ENCODE data around the gene DDX39B. TPM values are rescaled to one million over a fixed set of nuclear protein-coding genes. Genes with fewer than 3 reads are reported as not detected.
A peak's percentile ranks its signal among the peaks of the same experiment; 100 is the strongest.

DDX39B gene
- total and polyA plus RNA-seq, 9 of the 15 experiments (the other 6 are each of a cell fraction or from before 2014, with no cell fraction given) = 479 to 869 (median 592) TPM

DNA sequence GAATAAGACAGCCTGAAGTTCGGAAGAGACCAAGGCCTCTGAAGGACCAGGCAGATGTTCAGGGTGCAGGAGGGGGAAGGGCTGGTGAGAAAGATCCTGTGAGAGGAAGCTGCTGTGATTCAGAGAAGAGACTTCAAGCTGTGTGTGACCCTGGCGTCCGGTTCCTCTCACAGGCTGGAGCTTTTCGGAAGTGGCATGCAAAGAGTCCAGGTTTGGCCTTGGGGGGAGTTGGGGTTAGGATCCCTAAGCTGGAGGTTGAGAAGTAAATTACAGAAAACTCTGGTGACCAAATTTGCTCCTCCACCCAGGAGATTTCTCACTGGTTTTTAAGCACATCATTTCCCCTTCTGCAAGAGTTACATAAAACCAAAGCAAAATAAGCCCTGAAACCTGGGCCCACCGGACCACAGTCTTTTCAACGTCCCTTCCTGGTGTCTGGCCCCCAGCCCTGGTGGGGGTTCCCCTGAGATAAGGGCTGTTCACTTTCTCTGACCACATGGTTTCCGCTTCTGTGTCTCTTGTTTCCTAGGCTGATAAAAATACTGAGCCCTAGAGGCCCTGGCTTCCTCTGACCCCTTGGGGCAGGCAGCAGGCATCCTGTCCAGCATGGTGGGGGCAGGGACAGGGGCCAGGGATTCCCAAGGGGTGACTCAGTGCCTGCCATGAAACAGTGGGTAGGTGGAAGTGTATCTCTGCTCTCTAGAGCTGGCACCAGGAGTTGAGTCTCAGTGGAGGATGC lies 18.3 kb upstream of the DDX39B start (continued):
- TF ChIP-seq GABPA (tag; conservative IDR thresholded peaks at IDR 0.05; ENCODE audit: low read depth) (peak; percentile 81), SMAD3 (CRISPR knock-in tag; conservative IDR thresholded peaks at IDR 0.05) (peak; percentile 44; the same call in 1 of the 2 replicates), ZNF253 (CRISPR knock-in tag; conservative IDR thresholded peaks at IDR 0.05) (no peak), CSDE1 (IDR thresholded peaks at IDR 0.05) (no peak), BHLHE40 (IDR thresholded peaks at IDR 0.05; ENCODE audit: low read length) (peak; percentile 75), MYNN (IDR thresholded peaks at IDR 0.05) (0 out of 2 replicates have a peak, but pooled peaks have one; percentile 66), MYNN (CRISPR knock-in tag; IDR thresholded peaks at IDR 0.05) (no peak), SMAD1 (IDR thresholded peaks at IDR 0.05; ENCODE audit: low read depth, low read length, partially characterized antibody) (peak; percentile 30), CREBBP (IDR thresholded peaks at IDR 0.05; ENCODE audit: low read depth, low read length) (no peak), ZNF431 (CRISPR knock-in tag; IDR thresholded peaks at IDR 0.05) (0 out of 2 replicates have a peak, but pooled peaks have one; percentile 26), MCM3 (IDR thresholded peaks at IDR 0.05) (no peak), POLR2AphosphoS5 (IDR thresholded peaks at IDR 0.05; ENCODE audit: control insufficient read depth, insufficient read depth, low read depth, low read length) (peak; percentile 51), IFI16 (CRISPR knock-in tag; IDR thresholded peaks at IDR 0.05) (no peak), ZNF274 (IDR thresholded peaks at IDR 0.05; ENCODE audit: borderline replicate concordance, low read depth, low read length) (no peak), RERE (CRISPR knock-in tag; IDR thresholded peaks at IDR 0.05; ENCODE audit: borderline replicate concordance) (0 out of 2 replicates have a peak, but pooled peaks have one; percentile 2), NCOR1 (IDR thresholded peaks at IDR 0.05) (peak; percentile 82), HDAC2 (IDR thresholded peaks at IDR 0.05) (0 out of 2 replicates have a peak, but pooled peaks have one; percentile 14), CBX3 (IDR thresholded peaks at IDR 0.05; ENCODE audit: borderline replicate concordance in 1 of 2, low read length in 2 of 2) (no peak; a peak in 1 of 3 replicates)
- TF ChIP-seq, protein P1, sequence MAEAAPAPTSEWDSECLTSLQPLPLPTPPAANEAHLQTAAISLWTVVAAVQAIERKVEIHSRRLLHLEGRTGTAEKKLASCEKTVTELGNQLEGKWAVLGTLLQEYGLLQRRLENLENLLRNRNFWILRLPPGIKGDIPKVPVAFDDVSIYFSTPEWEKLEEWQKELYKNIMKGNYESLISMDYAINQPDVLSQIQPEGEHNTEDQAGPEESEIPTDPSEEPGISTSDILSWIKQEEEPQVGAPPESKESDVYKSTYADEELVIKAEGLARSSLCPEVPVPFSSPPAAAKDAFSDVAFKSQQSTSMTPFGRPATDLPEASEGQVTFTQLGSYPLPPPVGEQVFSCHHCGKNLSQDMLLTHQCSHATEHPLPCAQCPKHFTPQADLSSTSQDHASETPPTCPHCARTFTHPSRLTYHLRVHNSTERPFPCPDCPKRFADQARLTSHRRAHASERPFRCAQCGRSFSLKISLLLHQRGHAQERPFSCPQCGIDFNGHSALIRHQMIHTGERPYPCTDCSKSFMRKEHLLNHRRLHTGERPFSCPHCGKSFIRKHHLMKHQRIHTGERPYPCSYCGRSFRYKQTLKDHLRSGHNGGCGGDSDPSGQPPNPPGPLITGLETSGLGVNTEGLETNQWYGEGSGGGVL (CRISPR knock-in tag; IDR thresholded peaks at IDR 0.05) = no peak
- TF ChIP-seq, protein P2, sequence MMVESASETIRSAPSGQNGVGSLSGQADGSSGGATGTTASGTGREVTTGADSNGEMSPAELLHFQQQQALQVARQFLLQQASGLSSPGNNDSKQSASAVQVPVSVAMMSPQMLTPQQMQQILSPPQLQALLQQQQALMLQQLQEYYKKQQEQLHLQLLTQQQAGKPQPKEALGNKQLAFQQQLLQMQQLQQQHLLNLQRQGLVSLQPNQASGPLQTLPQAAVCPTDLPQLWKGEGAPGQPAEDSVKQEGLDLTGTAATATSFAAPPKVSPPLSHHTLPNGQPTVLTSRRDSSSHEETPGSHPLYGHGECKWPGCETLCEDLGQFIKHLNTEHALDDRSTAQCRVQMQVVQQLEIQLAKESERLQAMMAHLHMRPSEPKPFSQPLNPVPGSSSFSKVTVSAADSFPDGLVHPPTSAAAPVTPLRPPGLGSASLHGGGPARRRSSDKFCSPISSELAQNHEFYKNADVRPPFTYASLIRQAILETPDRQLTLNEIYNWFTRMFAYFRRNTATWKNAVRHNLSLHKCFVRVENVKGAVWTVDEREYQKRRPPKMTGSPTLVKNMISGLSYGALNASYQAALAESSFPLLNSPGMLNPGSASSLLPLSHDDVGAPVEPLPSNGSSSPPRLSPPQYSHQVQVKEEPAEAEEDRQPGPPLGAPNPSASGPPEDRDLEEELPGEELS (CRISPR knock-in tag; IDR thresholded peaks at IDR 0.05; ENCODE audit: borderline replicate concordance) = no peak
